GM12865 (cell line): Measurements from ENCODE around the gene TSPAN15.

Experiments
- DNase-seq: peaks from one replicate; pipeline ENCODE4 v3.0.0; 2010; ENCODE audit warnings: low read depth
- H3K4me3 ChIP-seq: 2 replicates; pipeline ENCODE4 v1.5.1; 2011; ENCODE audit warnings: mild to moderate bottlenecking, low read depth, low read length, control low read depth
- TF ChIP-seq, protein P1 (sequence below): IDR thresholded peaks from 2 replicates; pipeline ENCODE4 v1.5.1; 2011; ENCODE audit warnings: low read length, control low read depth, low read depth, inconsistent platforms; ENCODE audit not compliant: insufficient read depth; ENCODE audit errors: missing control alignments

Gene TSPAN15

DNA sequence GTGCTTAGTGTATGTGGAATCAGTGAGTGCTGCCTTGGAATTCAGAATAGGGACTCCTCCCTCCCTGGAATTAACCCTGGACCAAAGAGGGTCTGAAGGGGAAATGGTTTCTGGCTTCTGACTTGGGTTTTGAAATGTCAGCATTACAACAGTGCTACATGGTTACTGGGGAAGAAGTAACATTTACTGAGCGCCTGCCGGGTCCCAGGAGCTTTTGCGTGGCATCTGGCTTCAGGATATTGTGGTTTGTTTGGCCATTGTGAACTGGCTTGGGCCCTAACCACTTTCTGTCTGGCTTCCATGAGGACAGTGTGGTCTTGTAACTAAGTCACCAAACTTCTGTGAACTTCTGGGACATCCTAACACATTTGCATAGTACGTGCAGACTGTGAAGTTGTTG is 21.3 kb downstream of the TSPAN15 start:
- no peak for DNase-seq

DNA sequence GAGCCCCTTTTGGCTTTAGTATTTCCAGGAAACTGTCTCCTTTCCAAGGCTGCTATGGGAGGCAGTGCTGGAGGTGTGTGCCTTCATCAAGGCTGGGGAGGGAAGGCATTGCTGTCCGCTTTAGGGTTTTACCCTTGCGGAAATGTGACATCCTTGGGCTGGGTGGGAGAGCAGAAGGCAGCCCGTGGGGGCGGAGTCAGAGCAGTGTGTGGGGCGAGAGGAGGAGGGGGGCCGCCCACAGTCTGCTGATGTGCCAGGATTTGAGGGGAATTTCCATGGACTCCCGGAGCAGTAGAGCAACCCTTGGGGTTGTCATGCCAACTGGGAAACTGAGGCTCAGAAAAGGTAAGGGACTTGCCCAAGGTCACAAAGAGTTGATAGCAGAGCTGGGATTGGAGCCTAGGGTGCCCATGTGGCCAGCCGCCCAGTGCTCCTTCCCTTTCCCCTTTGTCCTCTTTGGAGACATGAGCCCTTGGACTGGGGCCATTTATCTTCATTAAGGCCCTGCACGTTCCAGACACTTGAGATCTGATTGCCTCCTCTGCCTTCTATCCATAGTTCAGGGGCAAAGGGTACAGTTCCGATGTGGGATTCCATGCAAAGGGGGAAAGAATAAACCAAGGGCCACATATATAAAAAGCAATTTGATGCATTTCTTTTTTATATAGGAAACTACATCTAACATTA is 22.2 kb downstream of the TSPAN15 start:
- DNase-seq: no peak
- TF ChIP-seq, protein P1, sequence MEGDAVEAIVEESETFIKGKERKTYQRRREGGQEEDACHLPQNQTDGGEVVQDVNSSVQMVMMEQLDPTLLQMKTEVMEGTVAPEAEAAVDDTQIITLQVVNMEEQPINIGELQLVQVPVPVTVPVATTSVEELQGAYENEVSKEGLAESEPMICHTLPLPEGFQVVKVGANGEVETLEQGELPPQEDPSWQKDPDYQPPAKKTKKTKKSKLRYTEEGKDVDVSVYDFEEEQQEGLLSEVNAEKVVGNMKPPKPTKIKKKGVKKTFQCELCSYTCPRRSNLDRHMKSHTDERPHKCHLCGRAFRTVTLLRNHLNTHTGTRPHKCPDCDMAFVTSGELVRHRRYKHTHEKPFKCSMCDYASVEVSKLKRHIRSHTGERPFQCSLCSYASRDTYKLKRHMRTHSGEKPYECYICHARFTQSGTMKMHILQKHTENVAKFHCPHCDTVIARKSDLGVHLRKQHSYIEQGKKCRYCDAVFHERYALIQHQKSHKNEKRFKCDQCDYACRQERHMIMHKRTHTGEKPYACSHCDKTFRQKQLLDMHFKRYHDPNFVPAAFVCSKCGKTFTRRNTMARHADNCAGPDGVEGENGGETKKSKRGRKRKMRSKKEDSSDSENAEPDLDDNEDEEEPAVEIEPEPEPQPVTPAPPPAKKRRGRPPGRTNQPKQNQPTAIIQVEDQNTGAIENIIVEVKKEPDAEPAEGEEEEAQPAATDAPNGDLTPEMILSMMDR: no peak

More for the DNA sequence above, 21.3 kb downstream of the TSPAN15 start:
- H3K4me3 ChIP-seq: no peak overlapping the region
- TF ChIP-seq, protein P1: no peak

DNA sequence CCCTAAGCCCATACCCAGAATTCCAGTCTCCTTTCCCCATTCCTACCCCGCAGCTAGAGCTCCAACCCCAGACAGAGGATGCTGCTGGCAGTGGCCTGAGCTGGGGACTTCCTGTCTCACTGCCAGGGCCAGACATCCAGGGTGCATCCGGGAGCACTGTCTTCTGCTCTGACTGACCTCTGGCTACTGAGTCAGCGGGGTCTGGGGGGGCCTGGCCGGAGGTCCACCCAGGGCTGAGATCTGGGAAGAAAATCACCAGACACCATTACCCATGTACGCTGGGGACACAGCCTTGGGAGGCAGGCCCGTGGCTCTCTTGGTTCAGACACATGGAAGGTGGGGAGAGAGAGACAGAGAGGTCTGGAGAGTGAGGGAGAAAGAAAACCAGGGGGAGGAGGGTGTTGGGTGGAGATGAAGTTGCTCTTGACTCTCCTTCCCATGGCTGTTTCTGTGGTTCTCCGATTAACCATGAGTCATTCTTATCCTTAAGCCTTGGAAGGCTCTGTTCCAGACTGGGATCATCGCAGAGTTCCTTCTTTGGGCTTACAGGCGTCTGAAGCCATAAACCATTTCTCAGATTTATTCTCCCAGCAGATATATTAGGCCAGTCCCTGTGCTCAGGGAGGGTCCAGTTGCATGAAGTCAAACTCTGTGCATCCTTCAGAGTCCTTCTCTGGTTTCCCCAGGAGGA is 23.6 kb downstream of the TSPAN15 start:
- no peak for DNase-seq
- H3K4me3 ChIP-seq: no peak overlapping the region
- TF ChIP-seq, protein P1: no peak

More for the DNA sequence above, 22.2 kb downstream of the TSPAN15 start:
- no peak overlapping the region for H3K4me3 ChIP-seq

DNA sequence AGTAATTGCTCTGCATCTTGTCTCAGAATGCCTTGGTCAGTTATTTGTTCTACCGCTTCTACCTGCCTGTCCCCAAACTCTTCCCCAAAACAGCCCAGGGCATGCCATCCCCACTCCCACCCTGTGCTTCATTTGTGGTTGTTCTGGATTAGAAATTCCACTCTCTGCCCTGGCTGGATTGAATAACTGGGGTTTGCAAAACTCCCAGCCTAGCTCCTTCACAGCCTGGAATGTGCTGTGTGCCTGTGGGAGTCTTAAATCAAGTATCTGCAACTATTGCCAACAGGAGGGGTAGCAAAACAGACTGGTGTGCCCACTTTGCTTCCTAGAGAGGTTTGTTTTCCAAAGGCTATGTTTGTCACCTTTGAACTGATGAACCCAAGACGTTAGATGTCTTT is 24.2 kb downstream of the TSPAN15 start:
- DNase-seq: no peak
- TF ChIP-seq, protein P1: no peak
- no peak overlapping the region for H3K4me3 ChIP-seq

DNA sequence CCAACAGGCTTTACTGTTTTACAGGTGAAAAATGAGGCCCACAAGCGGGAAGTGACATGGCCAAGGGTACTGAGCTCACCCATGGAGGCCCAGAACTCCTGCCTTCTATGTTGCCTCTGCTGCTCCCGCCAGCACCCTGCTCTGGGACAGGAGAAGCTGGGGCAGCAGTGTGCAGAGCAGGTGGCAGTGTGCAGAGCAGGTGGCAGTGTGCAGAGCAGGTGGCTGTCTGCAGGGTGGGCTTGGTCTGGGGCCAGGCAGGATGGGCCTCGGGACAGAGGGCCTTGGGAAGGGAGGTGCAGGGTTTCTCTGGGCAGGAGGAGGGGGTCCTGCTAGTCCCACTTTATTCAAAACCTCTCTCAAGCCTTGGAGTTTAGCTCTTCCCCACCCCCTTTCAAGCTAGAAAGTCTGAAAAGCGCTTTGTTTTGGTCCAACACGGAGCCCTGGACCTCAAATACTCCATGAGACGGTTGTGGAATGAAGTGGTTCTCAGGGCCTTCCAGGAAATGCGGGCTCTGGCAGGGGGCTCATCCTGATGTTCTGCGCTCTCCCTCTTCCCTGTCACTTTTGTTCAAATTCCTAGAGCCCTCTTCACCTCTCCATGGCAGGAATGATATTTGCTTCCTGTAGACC is 26.8 kb downstream of the TSPAN15 start:
- no peak for DNase-seq
- TF ChIP-seq, protein P1: no peak
- no peak overlapping the region for H3K4me3 ChIP-seq

DNA sequence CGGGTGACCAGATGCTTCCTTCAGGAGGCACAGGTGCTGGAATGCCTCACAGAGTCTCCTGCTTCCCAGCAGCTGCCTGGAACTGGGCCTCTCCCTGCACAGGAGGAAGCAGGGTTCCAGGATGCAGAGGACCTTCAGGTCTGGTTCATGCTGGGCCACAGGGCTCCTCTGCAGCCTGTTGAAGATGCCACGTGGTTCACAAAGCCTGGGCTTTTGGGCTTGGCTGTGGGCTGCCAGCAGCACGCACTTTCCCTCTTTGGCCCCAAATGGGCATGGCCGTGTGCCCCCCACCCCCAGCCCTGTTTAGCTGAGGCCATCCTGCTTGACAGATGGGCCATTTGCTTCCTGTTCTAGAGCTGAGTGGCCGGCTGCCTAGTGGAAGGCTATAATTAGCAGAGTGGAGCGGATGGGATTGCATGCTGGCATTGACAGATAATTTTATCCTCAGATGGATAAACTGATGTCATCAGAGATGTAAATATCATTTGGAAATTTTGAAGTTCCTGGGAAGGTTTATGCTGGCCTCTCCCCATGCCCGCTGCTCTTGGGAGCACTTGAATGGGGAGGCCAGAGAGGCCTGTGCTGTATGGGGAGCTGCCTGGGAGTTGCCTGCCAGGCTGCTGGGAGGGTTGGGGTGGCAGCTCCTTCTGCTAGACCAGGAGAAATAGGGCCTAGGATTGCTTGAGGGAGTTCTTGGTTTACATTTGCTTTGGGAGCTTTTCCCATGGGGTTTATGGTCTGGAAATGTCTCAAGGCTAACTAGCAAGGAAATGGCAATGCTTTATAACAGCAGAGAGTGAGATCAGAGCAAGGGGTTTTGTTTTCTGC is 28.2 kb downstream of the TSPAN15 start:
- TF ChIP-seq, protein P1: no peak
- DNase-seq: no peak
- no peak overlapping the region for H3K4me3 ChIP-seq
